ENCODE data around the gene DYRK1A. TPM values are rescaled to one million over a fixed set of nuclear protein-coding genes. Genes with fewer than 3 reads are reported as not detected.

The DYRK1A gene
- total RNA-seq, 1 donor from 2014 or later, result 50.3 TPM

- no peak for DNase-seq (ENCODE audit: low spot score)
- H3K27ac Mint-ChIP-seq (ENCODE audit: unreplicated experiment), result no peak overlapping the region
- H3K4me3 Mint-ChIP-seq (ENCODE audit: unreplicated experiment), result no peak overlapping the region
- no peaks in the 10 kb centered on the region for H3K27me3 Mint-ChIP-seq (ENCODE audit: low read depth)
- TF ChIP-seq, protein P1, sequence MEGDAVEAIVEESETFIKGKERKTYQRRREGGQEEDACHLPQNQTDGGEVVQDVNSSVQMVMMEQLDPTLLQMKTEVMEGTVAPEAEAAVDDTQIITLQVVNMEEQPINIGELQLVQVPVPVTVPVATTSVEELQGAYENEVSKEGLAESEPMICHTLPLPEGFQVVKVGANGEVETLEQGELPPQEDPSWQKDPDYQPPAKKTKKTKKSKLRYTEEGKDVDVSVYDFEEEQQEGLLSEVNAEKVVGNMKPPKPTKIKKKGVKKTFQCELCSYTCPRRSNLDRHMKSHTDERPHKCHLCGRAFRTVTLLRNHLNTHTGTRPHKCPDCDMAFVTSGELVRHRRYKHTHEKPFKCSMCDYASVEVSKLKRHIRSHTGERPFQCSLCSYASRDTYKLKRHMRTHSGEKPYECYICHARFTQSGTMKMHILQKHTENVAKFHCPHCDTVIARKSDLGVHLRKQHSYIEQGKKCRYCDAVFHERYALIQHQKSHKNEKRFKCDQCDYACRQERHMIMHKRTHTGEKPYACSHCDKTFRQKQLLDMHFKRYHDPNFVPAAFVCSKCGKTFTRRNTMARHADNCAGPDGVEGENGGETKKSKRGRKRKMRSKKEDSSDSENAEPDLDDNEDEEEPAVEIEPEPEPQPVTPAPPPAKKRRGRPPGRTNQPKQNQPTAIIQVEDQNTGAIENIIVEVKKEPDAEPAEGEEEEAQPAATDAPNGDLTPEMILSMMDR (IDR thresholded peaks at IDR 0.05), result no peak
- H3K9me3 Mint-ChIP-seq (ENCODE audit: low read depth), result peaks cover 1% of the 10 kb centered on the region
- H3K36me3 Mint-ChIP-seq (ENCODE audit: low read depth), result no peaks in the 10 kb centered on the region
- H3K4me1 Mint-ChIP-seq (ENCODE audit: low read depth), result no peaks in the 10 kb centered on the region
Observed at GRCh38 chr21:37356706-37357105, 9.9 kb upstream of the DYRK1A start.

DNA sequence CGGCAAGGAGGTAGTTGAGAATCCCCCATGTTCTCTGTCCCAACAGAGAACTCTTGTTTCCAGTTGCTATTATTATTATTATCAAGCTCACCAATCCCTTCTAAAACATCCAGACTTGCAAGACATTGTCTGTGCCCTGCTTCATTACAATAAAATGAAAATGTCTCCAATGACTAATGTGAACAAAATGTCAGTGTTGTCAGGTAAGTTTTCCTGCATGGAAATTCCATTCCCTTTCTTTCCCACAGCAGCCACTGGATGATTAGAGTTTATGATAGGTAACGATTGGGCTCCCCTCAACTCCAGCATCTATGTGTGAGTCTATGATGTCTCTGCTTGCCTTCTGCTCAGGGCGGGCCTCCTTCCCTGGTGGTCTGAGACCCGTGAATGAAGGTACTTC lies 8.9 kb upstream of the DYRK1A start:
- TF ChIP-seq, protein P1 (IDR thresholded peaks at IDR 0.05), result no peak
- no peak for DNase-seq (ENCODE audit: low spot score)
- no peaks in the 10 kb centered on the region for H3K4me1 Mint-ChIP-seq (ENCODE audit: low read depth)
- H3K27me3 Mint-ChIP-seq (ENCODE audit: low read depth), result no peaks in the 10 kb centered on the region
- no peak overlapping the region for H3K27ac Mint-ChIP-seq (ENCODE audit: unreplicated experiment)
- H3K36me3 Mint-ChIP-seq (ENCODE audit: low read depth), result no peaks in the 10 kb centered on the region
- H3K4me3 Mint-ChIP-seq (ENCODE audit: unreplicated experiment), result no peak overlapping the region
- no peaks in the 10 kb centered on the region for H3K9me3 Mint-ChIP-seq (ENCODE audit: low read depth)

GRCh38 chr21:37358397-37358796 lies 8.2 kb upstream of the DYRK1A start:
- TF ChIP-seq, protein P1 (IDR thresholded peaks at IDR 0.05), result no peak
- Mint-ChIP-seq H3K4me1 (ENCODE audit: low read depth) (no peaks in the 10 kb centered on the region), H3K27me3 (ENCODE audit: low read depth) (no peaks in the 10 kb centered on the region), H3K36me3 (ENCODE audit: low read depth) (no peaks in the 10 kb centered on the region), H3K27ac (ENCODE audit: unreplicated experiment) (no peak overlapping the region), H3K4me3 (ENCODE audit: unreplicated experiment) (no peak overlapping the region), H3K9me3 (ENCODE audit: low read depth) (no peaks in the 10 kb centered on the region)
- DNase-seq (ENCODE audit: low spot score), result no peak

GRCh38 chr21:37363936-37364335 lies 2.6 kb upstream of the DYRK1A start:
- Mint-ChIP-seq H3K27me3 (ENCODE audit: low read depth) (no peaks in the 10 kb centered on the region), H3K36me3 (ENCODE audit: low read depth) (peaks cover 1% of the 10 kb centered on the region), H3K9me3 (ENCODE audit: low read depth) (no peaks in the 10 kb centered on the region), H3K4me1 (ENCODE audit: low read depth) (peaks cover 15% of the 10 kb centered on the region), H3K27ac (ENCODE audit: unreplicated experiment) (no peak overlapping the region), H3K4me3 (ENCODE audit: unreplicated experiment) (no peak overlapping the region)
- TF ChIP-seq, protein P1 (IDR thresholded peaks at IDR 0.05), result no peak
- no peak for DNase-seq (ENCODE audit: low spot score)

- peaks cover 1% of the 10 kb centered on the region for H3K36me3 Mint-ChIP-seq (ENCODE audit: low read depth)
- peaks cover 23% of the 10 kb centered on the region for H3K4me1 Mint-ChIP-seq (ENCODE audit: low read depth)
- no peak for DNase-seq (ENCODE audit: low spot score)
- peak overlapping the region; percentile 96 for H3K27ac Mint-ChIP-seq (ENCODE audit: unreplicated experiment)
- TF ChIP-seq, protein P1 (IDR thresholded peaks at IDR 0.05), result no peak
- no peak overlapping the region for H3K4me3 Mint-ChIP-seq (ENCODE audit: unreplicated experiment)
- H3K9me3 Mint-ChIP-seq (ENCODE audit: low read depth), result no peaks in the 10 kb centered on the region
- no peaks in the 10 kb centered on the region for H3K27me3 Mint-ChIP-seq (ENCODE audit: low read depth)
Observed at GRCh38 chr21:37364722-37365121, 1.9 kb upstream of the DYRK1A start.
